Gastrocnemius medialis (tissue), 4 donors: ENCODE data around the gene C6orf89. TPM values are rescaled to one million over a fixed set of nuclear protein-coding genes. Genes with fewer than 3 reads are reported as not detected.
A peak's percentile ranks its signal among the peaks of the same experiment; 100 is the strongest.

Experiments used
- ATAC-seq, 2 donors: fragments of 150-250 bp; one replicate each; pipeline ENCODE4 v1.9.1; 2016
- DNase-seq, 2 donors: peaks; one replicate each; pipeline ENCODE4 v3.0.0-alpha.2; 2019
- H3K27ac ChIP-seq, 4 donors: fragments of 200-600 bp; sonication (generic); 1 replicate in 1 of 4; 2 replicates in 3 of 4; pipeline ENCODE4 v1.5.1; 2016 to 2018; ENCODE audit warnings: mild to moderate bottlenecking in 2 of 4, moderate library complexity in 1 of 4
- H3K27me3 ChIP-seq, 3 donors: fragments of 200-600 bp; sonication (generic) in 2 of 3; 1 replicate in 1 of 3; 2 replicates in 2 of 3; pipeline versions ENCODE4 v1.5.1 to v1.6.0; 2016 to 2019; ENCODE audit warnings: mild to moderate bottlenecking in 1 of 3, moderate library complexity in 1 of 3
- H3K36me3 ChIP-seq, 2 donors: fragments of 200-600 bp; sonication (generic) in 1 of 2; one replicate each; pipeline ENCODE4 v1.5.1; 2017 to 2018
- H3K4me1 ChIP-seq, 2 donors: fragments of 200-600 bp; sonication (generic) in 1 of 2; one replicate each; pipeline ENCODE4 v1.5.1; 2016 to 2017; ENCODE audit warnings: mild to moderate bottlenecking in 2 of 2
- H3K4me3 ChIP-seq, 4 donors: fragments of 200-600 bp; sonication (generic) in 3 of 4; 1 replicate in 1 of 4; 2 replicates in 3 of 4; pipeline ENCODE4 v1.5.1; 2016 to 2019; ENCODE audit warnings: mild to moderate bottlenecking in 2 of 4
- H3K9me3 ChIP-seq, 3 donors: fragments of 200-600 bp; sonication (generic) in 2 of 3; 1 replicate in 1 of 3; 2 replicates in 2 of 3; pipeline ENCODE4 v1.5.1; 2016 to 2019
- CTCF ChIP-seq, 5 experiments: fragments of 450-650 bp in 3 of 5; fragments of 200-600 bp in 2 of 5; sonication (generic) in 2 of 5; IDR thresholded peaks in 4 of 5; conservative IDR thresholded peaks in 1 of 5; 1 replicate in 4 of 5; 2 replicates in 1 of 5; pipeline ENCODE4 v1.5.1; 2016 to 2019; ENCODE audit warnings: antibody characterized with exemption in 5 of 5, mild to moderate bottlenecking in 3 of 5, moderate library complexity in 3 of 5
- POLR2A ChIP-seq, 2 donors: fragments of 450-650 bp; IDR thresholded peaks; one replicate each; pipeline ENCODE4 v1.6.1; 2017; ENCODE audit warnings: antibody characterized with exemption in 2 of 2, mild to moderate bottlenecking in 2 of 2, moderate library complexity in 2 of 2
- in situ Hi-C, 4 donors: fragments of 200-750 bp; cut with MboI; loops; one replicate each; pipeline versions ENCODE4 v1.15.0 to v1.8.0; 2017; ENCODE audit warnings: low sequenced_read_pairs in 4 of 4
- intact Hi-C: fragments of 100-400 bp; cut with DNase I; formaldehyde crosslinking; loops from one replicate; pipeline ENCODE4 v1.15.1; 2023; ENCODE audit warnings: low total_unique reads
- total RNA-seq, 4 donors: library from RNA; depleted of rRNA; stranded (reverse); fragments of >200 nt; gene quantifications; one replicate each; pipeline versions ENCODE4 v1.1.0 to v1.2.3, GENCODE V29; 2016

The C6orf89 gene
- total RNA-seq, 4 donors from 2014 or later, result 30.8 to 53.2 (median 38.8) TPM

GRCh38 chr6:36958775-36959554, 73.2 kb downstream of the C6orf89 start:
- intact Hi-C loops (no loop called here), in situ Hi-C loops (no loop called here)
- DNase-seq, result no peak
- Histone ChIP-seq H3K4me1 (no peaks in the 10 kb centered on the region), H3K27ac (no peak overlapping the region), H3K9me3 (no peaks in the 10 kb centered on the region), H3K4me3 (no peak overlapping the region), H3K27me3 (no peaks in the 10 kb centered on the region), H3K36me3 (no peaks in the 10 kb centered on the region)
- ATAC-seq, result no peak
- TF ChIP-seq POLR2A (IDR thresholded peaks at IDR 0.05) (no peak), CTCF (IDR thresholded peaks at IDR 0.05 in 4 of 5, conservative IDR thresholded peaks at IDR 0.05 in 1 of 5) (no peak)

DNA sequence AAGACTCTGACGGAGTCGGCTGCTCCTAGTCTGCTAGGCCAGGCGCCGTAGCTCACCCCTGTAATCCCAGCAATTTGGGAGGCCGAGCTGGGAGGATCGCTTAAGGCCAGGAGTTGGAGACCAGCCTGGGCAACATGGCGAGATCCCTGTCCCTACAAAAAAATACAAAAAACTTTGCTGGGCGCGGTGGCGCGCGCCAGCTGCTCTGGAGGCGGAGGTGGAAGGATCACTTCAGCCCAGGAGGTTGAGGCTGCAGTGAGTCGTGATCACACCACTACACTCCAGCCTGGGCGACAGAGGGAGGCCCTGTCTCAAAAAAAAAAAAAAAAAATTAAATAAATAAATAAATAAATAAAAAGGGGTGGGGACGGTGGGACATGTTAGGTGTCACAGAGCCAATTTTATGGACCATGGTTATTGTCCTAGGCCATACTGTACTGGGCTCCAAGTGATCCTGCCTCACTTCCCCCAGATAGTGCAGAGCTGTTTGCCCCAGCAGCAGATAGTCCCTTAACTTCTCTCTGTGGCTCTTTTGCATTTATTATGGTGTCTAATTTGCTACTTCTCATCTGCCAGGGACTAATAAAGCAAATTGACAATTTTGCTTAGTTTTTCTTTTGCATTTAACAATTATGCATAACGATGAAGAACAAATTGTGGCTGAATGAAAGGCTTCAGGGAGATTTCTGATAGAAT, 74.0 kb downstream of the C6orf89 start:
- Histone ChIP-seq H3K27ac (no peak overlapping the region), H3K4me1 (no peaks in the 10 kb centered on the region), H3K9me3 (no peaks in the 10 kb centered on the region), H3K27me3 (no peaks in the 10 kb centered on the region), H3K36me3 (no peaks in the 10 kb centered on the region), H3K4me3 (no peak overlapping the region)
- TF ChIP-seq POLR2A (IDR thresholded peaks at IDR 0.05), result no peak
- TF ChIP-seq CTCF (IDR thresholded peaks at IDR 0.05 in 4 of 5, conservative IDR thresholded peaks at IDR 0.05 in 1 of 5), result no peak
- no peak for ATAC-seq
- in situ Hi-C loops (no loop called here), intact Hi-C loops (no loop called here)
- DNase-seq, result no peak

GRCh38 chr6:36961441-36962435, 76.0 kb downstream of the C6orf89 start:
- no peaks in the 10 kb centered on the region for H3K27me3 ChIP-seq
- no peaks in the 10 kb centered on the region for H3K4me1 ChIP-seq
- H3K36me3 ChIP-seq, result no peaks in the 10 kb centered on the region
- H3K9me3 ChIP-seq, result no peaks in the 10 kb centered on the region
- DNase-seq (no peak), ATAC-seq (no peak)
- no peak for TF ChIP-seq POLR2A (IDR thresholded peaks at IDR 0.05)
- no peak for TF ChIP-seq CTCF (IDR thresholded peaks at IDR 0.05 in 4 of 5, conservative IDR thresholded peaks at IDR 0.05 in 1 of 5)
- intact Hi-C loops (no loop called here), in situ Hi-C loops (no loop called here)
- no peak overlapping the region for H3K27ac ChIP-seq
- no peak overlapping the region for H3K4me3 ChIP-seq

DNA sequence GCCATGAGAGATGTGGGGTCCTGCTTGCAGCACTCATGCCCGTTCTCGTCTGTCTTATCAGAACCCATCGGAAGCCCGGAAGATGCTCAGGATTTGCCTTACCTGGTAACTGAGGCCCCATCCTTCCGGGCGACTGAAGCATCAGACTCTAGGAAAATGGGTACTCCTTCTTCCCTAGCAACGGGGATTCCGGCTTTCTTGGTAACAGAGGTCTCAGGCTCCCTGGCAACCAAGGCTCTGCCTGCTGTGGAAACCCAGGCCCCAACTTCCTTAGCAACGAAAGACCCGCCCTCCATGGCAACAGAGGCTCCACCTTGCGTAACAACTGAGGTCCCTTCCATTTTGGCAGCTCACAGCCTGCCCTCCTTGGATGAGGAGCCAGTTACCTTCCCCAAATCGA, 77.1 kb downstream of the C6orf89 start:
- Histone ChIP-seq H3K27ac (no peak overlapping the region), H3K36me3 (peaks cover 0 to 8% of the 10 kb centered on the region in 2 donors), H3K9me3 (no peaks in the 10 kb centered on the region), H3K4me3 (no peak overlapping the region), H3K4me1 (peaks cover 0 to 4% of the 10 kb centered on the region in 2 donors), H3K27me3 (no peaks in the 10 kb centered on the region)
- DNase-seq (peak; percentile 42 to 52), ATAC-seq (peak in 1 of 2 donors; percentile 5)
- in situ Hi-C loops, result no loop called here
- TF ChIP-seq POLR2A (IDR thresholded peaks at IDR 0.05), result no peak
- no peak for TF ChIP-seq CTCF (IDR thresholded peaks at IDR 0.05 in 4 of 5, conservative IDR thresholded peaks at IDR 0.05 in 1 of 5)
- intact Hi-C loops, result no loop called here
